T-helper 17 cell (primary cell): ENCODE results near the gene GRIK4. TPM values are rescaled to one million over a fixed set of nuclear protein-coding genes. Genes with fewer than 3 reads are reported as not detected.
"Not testable (repeated sequence)": the region's sequence is repeated elsewhere in the genome, so short reads cannot be mapped to it uniquely, and the experiment has no call there.

Experiments used
- ATAC-seq: fragments of 150-1000 bp; cut with Tn5 transposase; 2 replicates; pipeline ENCODE4 v1.10.0; 2021; ENCODE audit warnings: mild to moderate bottlenecking, moderate library complexity
- DNase-seq, 3 donors: peaks; one replicate each; pipeline versions ENCODE4 v3.0.0 to v3.0.0-alpha.2; 2020 to 2021
- H3K9me3 ChIP-seq: one replicate; pipeline ENCODE4 v1.7.0; 2013; ENCODE audit warnings: low read length, mild to moderate bottlenecking; ENCODE audit not compliant: control insufficient read depth, poor library complexity, severe bottlenecking
- H3K27ac Mint-ChIP-seq: one replicate; pipeline ENCODE4 v1.8.0; 2022; ENCODE audit warnings: mild to moderate bottlenecking, moderate library complexity, mixed read lengths
- H3K27me3 Mint-ChIP-seq: one replicate; pipeline ENCODE4 v1.8.0; 2022; ENCODE audit warnings: mixed read lengths
- H3K36me3 Mint-ChIP-seq: one replicate; pipeline ENCODE4 v1.8.0; 2022; ENCODE audit warnings: low read depth, mixed read lengths
- H3K4me1 Mint-ChIP-seq: one replicate; pipeline ENCODE4 v1.8.0; 2022; ENCODE audit warnings: mild to moderate bottlenecking, mixed read lengths
- H3K4me3 Mint-ChIP-seq: one replicate; pipeline ENCODE4 v1.8.0; 2022; ENCODE audit warnings: mild to moderate bottlenecking, moderate library complexity, mixed read lengths
- total RNA-seq, 4 donors: library from RNA in 2 of 4; stranded (reverse) in 2 of 4; gene quantifications; one replicate each; pipeline ENCODE4 v1.2.3 and lab custom pipeline; 2022 to 2026

The GRIK4 gene
- total RNA-seq, 2 donors from 2014 or later: 0.05 to 0.10 TPM

- Mint-ChIP-seq H3K4me3 (no peak overlapping the region), H3K4me1 (peaks cover 2% of the 10 kb centered on the region), H3K36me3 (peaks cover 3% of the 10 kb centered on the region), H3K27ac (no peak overlapping the region), H3K27me3 (peaks cover 76% of the 10 kb centered on the region)
- DNase-seq (no peak), ATAC-seq (no peak)
- no peaks in the 10 kb centered on the region for H3K9me3 ChIP-seq
Measured at GRCh38 chr11:120499859-120500258, 11.7 kb upstream of the GRIK4 start.

GRCh38 chr11:120500414-120501071 is 11.0 kb upstream of the GRIK4 start:
- no peak overlapping the region for H3K4me3 Mint-ChIP-seq
- H3K36me3 Mint-ChIP-seq: peaks cover 3% of the 10 kb centered on the region
- DNase-seq (no peak), ATAC-seq (no peak)
- peaks cover 78% of the 10 kb centered on the region for H3K27me3 Mint-ChIP-seq
- H3K4me1 Mint-ChIP-seq: peaks cover 2% of the 10 kb centered on the region
- no peak overlapping the region for H3K27ac Mint-ChIP-seq
- no peaks in the 10 kb centered on the region for H3K9me3 ChIP-seq

GRCh38 chr11:120501440-120501839 is 10.1 kb upstream of the GRIK4 start:
- Mint-ChIP-seq H3K36me3 (no peaks in the 10 kb centered on the region), H3K27me3 (peaks cover 80% of the 10 kb centered on the region), H3K4me1 (no peaks in the 10 kb centered on the region), H3K27ac (no peak overlapping the region), H3K4me3 (no peak overlapping the region)
- ATAC-seq (no peak), DNase-seq (no peak)
- no peaks in the 10 kb centered on the region for H3K9me3 ChIP-seq

GRCh38 chr11:120501976-120502755 is 9.4 kb upstream of the GRIK4 start:
- H3K27ac Mint-ChIP-seq: no peak overlapping the region
- H3K4me3 Mint-ChIP-seq: no peak overlapping the region
- no peaks in the 10 kb centered on the region for H3K36me3 Mint-ChIP-seq
- H3K9me3 ChIP-seq: no peaks in the 10 kb centered on the region
- no peaks in the 10 kb centered on the region for H3K4me1 Mint-ChIP-seq
- H3K27me3 Mint-ChIP-seq: peaks cover 81% of the 10 kb centered on the region
- ATAC-seq (no peak), DNase-seq (no peak)

- H3K4me3 Mint-ChIP-seq, H3K4me1 Mint-ChIP-seq, DNase-seq, ATAC-seq, H3K9me3 ChIP-seq, H3K27ac Mint-ChIP-seq, H3K36me3 Mint-ChIP-seq: not testable (repeated sequence)
- peaks cover 85% of the 10 kb centered on the region for H3K27me3 Mint-ChIP-seq
Measured at GRCh38 chr11:120503529-120503928, 8.0 kb upstream of the GRIK4 start.

- H3K9me3 ChIP-seq: no peaks in the 10 kb centered on the region
- Mint-ChIP-seq H3K27me3 (peaks cover 91% of the 10 kb centered on the region), H3K4me3 (no peak overlapping the region), H3K36me3 (peaks cover 2% of the 10 kb centered on the region), H3K27ac (no peak overlapping the region), H3K4me1 (peaks cover under 1% of the 10 kb centered on the region)
- ATAC-seq (no peak), DNase-seq (no peak)
Measured at GRCh38 chr11:120505801-120506425, 5.6 kb upstream of the GRIK4 start.

GRCh38 chr11:120509346-120510053 is 2.0 kb upstream of the GRIK4 start:
- DNase-seq (no peak), ATAC-seq (no peak)
- H3K4me1 Mint-ChIP-seq: peaks cover 3% of the 10 kb centered on the region
- H3K4me3 Mint-ChIP-seq: no peak overlapping the region
- H3K36me3 Mint-ChIP-seq: peaks cover 4% of the 10 kb centered on the region
- H3K9me3 ChIP-seq: no peaks in the 10 kb centered on the region
- no peak overlapping the region for H3K27ac Mint-ChIP-seq
- H3K27me3 Mint-ChIP-seq: peaks cover 83% of the 10 kb centered on the region

- ATAC-seq: no peak
- peaks cover 84% of the 10 kb centered on the region for H3K27me3 Mint-ChIP-seq
- DNase-seq: no peak
- no peaks in the 10 kb centered on the region for H3K9me3 ChIP-seq
- H3K27ac Mint-ChIP-seq: no peak overlapping the region
- peak overlapping the region; percentile 43 for H3K4me3 Mint-ChIP-seq
- H3K4me1 Mint-ChIP-seq: peaks cover 5% of the 10 kb centered on the region
- peaks cover 6% of the 10 kb centered on the region for H3K36me3 Mint-ChIP-seq
Measured at GRCh38 chr11:120510406-120511115, 987 bp upstream of the GRIK4 start.

GRCh38 chr11:120511820-120512738 is 531 bp downstream of the GRIK4 start:
- ATAC-seq (no peak), DNase-seq (no peak)
- H3K4me3 Mint-ChIP-seq: peak overlapping the region; percentile 74
- H3K4me1 Mint-ChIP-seq: peaks cover 9% of the 10 kb centered on the region
- no peak overlapping the region for H3K27ac Mint-ChIP-seq
- H3K9me3 ChIP-seq: no peaks in the 10 kb centered on the region
- H3K36me3 Mint-ChIP-seq: peaks cover 8% of the 10 kb centered on the region
- peaks cover 84% of the 10 kb centered on the region for H3K27me3 Mint-ChIP-seq

- no peaks in the 10 kb centered on the region for H3K9me3 ChIP-seq
- Mint-ChIP-seq H3K27me3 (peaks cover 84% of the 10 kb centered on the region), H3K4me1 (peaks cover 9% of the 10 kb centered on the region), H3K4me3 (peak overlapping the region; percentile 80), H3K36me3 (peaks cover 8% of the 10 kb centered on the region), H3K27ac (no peak overlapping the region)
- no peak for DNase-seq
- ATAC-seq: no peak
Measured at GRCh38 chr11:120512739-120513435, 1.3 kb downstream of the GRIK4 start.

GRCh38 chr11:120513436-120514315 is 2.1 kb downstream of the GRIK4 start:
- Mint-ChIP-seq H3K36me3 (peaks cover 6% of the 10 kb centered on the region), H3K27me3 (peaks cover 78% of the 10 kb centered on the region), H3K4me3 (no peak overlapping the region), H3K4me1 (peaks cover 9% of the 10 kb centered on the region), H3K27ac (no peak overlapping the region)
- no peaks in the 10 kb centered on the region for H3K9me3 ChIP-seq
- DNase-seq (no peak), ATAC-seq (no peak)
